ENCODE data around the gene LY6G5C.

Gene LY6G5C

GRCh38 chr6:31680226-31681134 lies at the start of gene LY6G5C:
Gene LY6G5C, minus strand, starts transcription at chr6:31681067. Its CDS starts 694 bp downstream, at chr6:31680373.
- in situ Hi-C loops (cut with HindIII; ENCODE audit: low sequenced_read_pairs): no loop called here

DNA sequence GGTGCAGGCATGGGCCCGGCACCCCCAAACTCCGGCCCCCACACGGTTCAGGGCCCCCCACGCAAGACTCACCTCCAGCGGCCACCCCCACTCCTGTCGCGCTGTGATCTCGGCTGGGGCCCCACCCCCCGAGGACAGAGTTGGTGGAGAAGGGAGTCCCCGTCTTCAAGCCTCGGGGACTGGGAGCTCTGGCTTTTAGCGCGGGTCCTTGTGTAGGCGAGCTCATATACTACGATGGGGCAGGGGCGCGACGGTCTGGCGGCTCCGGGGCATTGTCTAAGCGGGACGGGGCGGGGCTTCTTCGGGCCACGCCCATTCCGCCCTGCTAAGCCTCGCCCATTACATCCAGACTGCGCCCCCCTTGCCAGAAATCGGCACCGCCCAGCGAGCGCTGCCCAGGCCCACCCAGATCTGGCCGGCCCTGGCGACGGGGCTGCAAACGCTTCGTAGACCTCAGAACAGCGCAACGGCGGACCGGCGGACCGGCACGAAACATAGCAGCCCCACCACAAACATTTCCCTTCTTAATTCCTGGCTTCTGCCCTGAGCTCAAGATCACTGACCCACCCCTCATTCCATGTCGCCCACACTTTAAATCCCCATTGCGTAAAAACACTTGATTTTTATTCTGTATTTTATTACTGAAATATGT lies 49.2 kb upstream of the LY6G5C start:
- in situ Hi-C loops (cut with HindIII; ENCODE audit: low sequenced_read_pairs): loop anchor here (5.0 kb wide), 1 partner anchor 38 kb away; no protein-coding TSS in a partner anchor

- in situ Hi-C loops (cut with HindIII; ENCODE audit: low sequenced_read_pairs): no loop called here
Observed at GRCh38 chr6:31729515-31729978, 48.7 kb upstream of the LY6G5C start.

- in situ Hi-C loops (cut with HindIII; ENCODE audit: low sequenced_read_pairs): no loop called here
Observed at GRCh38 chr6:31728767-31729514, 48.1 kb upstream of the LY6G5C start, which contains the start of gene DDAH2. Gene DDAH2, minus strand, starts transcription at chr6:31729299. Its CDS starts 138 bp downstream, at chr6:31729161.

DNA sequence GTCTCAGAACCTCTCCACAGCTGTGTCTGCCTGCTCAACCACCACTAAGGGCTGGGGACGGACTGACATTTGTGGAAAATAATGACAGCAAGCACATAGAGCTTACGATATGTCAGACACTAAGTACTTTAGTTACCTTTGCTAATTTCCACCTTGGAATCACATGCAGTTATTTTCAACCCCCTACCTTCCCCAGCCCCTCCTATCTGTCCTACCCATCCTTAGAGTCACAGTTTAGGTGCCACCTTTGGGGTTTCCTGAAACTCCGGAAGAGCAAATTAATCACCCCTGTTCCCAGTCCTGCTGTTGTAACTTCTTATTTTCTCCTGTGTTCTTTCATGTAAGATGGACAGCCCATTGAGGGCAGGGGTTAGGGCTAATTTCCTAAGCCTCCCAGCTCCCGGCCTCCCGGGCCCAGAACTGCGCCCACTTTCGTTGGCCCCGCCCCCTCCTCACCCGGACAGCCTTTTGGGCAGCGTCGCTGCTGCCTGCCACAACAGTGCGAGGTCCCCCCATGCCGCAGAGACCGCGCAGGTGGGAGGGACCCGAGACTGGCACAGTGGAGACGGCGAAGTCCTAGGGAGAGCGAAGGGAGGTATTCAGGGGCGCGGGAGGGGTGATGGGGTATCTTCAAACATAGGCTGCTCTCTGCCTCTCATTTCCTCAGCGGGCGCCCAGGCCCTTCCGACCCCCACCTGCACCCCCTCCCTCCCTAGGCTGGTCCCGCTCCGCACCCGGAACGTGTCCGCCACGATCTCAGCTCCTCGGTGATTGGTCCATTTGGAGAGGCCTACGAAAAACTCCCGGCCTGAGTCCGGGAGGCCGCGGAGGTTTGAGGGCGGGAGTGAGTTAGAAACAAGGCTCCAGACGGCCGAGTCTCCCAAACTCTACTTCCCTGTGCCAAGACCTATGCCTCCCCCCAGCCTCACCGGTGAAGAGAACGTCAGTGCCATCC lies 47.1 kb upstream of the LY6G5C start:
- in situ Hi-C loops (cut with HindIII; ENCODE audit: low sequenced_read_pairs): no loop called here

DNA sequence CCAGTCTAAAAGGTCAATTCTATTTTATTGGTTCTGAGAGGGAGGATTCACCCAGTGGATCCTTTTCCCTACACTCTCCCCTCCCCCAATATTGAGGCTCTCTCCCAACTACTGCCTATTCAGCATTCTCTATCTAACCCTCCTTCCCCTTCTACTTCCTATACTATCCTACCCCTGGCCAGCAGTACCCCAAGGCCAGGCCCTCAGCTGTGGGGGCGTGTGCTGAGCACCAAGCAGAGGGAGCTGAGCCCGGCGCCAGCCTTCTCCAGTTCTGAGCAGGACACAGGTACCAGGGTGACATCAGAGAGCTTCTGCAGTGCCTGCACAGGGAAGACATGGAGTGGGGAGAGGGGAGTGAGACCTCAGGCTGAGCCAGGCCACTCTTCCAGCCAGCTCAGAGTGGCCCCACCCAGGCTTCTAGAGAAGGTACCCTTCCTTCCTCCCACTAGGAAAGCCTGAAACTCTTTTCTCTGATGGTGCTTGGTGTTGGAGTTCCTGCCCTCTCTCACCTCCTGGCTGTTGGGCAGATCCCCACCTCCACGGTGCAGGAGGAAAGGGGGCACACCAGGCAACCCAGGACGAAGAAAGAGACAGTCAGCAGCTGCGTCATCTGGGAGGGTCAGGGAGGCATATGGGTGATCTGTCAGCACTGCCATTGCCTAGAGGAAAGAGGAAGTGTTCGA lies 46.3 kb upstream of the LY6G5C start:
- in situ Hi-C loops (cut with HindIII; ENCODE audit: low sequenced_read_pairs): no loop called here

- in situ Hi-C loops (cut with HindIII; ENCODE audit: low sequenced_read_pairs): no loop called here
Observed at GRCh38 chr6:31725502-31726350, 44.9 kb upstream of the LY6G5C start.

- in situ Hi-C loops (cut with HindIII; ENCODE audit: low sequenced_read_pairs): no loop called here
Observed at GRCh38 chr6:31723980-31724691, 43.3 kb upstream of the LY6G5C start.

DNA sequence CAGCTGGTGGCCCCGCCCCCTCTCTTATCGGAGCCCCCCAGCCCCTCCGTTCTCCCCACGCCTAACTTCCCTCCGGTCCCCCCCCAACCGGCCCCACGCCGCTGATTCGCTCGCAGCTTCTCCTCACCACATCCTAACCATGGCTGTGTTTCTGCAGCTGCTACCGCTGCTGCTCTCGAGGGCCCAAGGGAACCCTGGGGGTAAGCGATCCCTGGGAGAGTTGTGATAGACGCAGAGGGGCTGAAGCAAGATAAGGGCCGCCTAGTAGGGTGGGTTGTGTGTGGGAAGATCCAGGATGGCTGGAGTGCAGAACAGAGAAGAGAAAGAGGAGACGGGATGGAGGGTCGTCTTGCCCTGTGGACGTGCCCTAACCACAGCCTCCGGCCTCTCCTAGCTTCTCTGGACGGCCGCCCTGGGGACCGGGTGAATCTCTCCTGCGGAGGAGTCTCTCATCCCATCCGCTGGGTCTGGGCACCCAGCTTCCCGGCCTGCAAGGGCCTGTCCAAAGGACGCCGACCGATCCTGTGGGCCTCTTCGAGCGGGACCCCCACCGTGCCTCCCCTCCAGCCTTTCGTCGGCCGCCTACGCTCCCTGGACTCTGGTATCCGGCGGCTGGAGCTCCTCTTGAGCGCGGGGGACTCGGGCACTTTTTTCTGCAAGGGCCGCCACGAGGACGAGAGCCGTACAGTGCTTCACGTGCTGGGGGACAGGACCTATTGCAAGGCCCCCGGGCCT lies 42.5 kb upstream of the LY6G5C start, which contains the start of gene MPIG6B:
MPIG6B (plus strand) TSS at position 129 of the 735 bp plus-strand sequence; CDS start at position 140, 11 bp downstream.
- in situ Hi-C loops (cut with HindIII; ENCODE audit: low sequenced_read_pairs): no loop called here

DNA sequence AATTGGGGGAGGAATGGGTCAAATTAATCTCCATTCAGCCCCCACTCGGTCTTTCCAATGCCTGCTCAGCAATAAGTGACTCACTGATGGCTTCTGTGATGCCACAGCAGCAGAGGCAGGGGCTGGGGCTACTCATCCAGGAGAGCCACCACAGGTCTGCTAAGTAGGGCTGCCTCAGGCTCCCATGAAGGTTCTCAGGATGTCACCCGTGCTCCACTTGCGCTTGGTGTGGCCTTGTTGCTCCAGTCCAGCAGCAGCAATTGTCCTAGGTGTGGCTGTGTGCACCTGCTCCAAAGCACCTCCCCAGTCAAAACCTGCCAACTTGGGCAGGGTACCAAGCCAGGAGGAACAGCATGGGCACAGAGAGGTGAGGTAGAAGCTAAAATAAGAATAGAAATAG lies 41.3 kb upstream of the LY6G5C start:
- in situ Hi-C loops (cut with HindIII; ENCODE audit: low sequenced_read_pairs): no loop called here

DNA sequence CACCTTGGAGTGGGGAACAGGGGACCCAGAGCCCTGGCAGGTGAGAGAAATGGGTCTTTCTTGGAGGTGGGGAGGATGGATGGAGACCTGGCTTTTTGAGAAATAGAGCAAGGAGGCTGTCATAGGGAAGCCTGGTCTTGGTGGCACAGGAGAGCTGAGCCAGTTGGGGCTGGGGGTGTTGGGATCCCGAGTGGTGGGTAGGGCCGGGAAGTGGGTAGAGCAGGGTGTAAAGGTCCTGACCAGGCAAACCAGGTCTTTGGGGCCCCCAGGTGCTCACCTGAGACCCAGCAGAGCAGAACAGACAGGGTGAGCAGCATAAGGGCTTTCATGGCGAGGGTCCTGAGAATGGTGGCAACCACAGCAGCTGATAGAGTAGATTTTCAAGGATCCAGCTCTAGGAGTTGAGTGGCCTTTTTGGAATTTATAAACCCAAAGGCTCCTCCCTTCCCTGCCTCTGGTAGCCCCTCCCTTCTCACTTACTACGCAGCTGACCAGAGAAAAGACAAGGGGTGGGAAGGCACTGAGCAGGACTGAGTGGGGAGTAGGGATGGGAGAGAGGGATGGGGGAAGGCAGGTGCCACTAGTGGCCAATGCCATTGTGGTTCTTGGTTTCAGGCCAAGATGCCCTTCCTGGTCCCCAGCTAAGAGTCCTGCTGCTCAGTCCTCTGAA lies 40.6 kb upstream of the LY6G5C start, which contains the start of gene LY6G6C:
LY6G6C (minus strand) TSS at position 396 of the 670 bp plus-strand sequence; CDS start at position 329, 67 bp downstream.
- in situ Hi-C loops (cut with HindIII; ENCODE audit: low sequenced_read_pairs): no loop called here

GRCh38 chr6:31720196-31720770 lies 39.4 kb upstream of the LY6G5C start:
- in situ Hi-C loops (cut with HindIII; ENCODE audit: low sequenced_read_pairs): no loop called here

GRCh38 chr6:31719001-31719400 lies 38.1 kb upstream of the LY6G5C start:
- in situ Hi-C loops (cut with HindIII; ENCODE audit: low sequenced_read_pairs): no loop called here

- in situ Hi-C loops (cut with HindIII; ENCODE audit: low sequenced_read_pairs): no loop called here
Observed at GRCh38 chr6:31718265-31718664, 37.4 kb upstream of the LY6G5C start.

DNA sequence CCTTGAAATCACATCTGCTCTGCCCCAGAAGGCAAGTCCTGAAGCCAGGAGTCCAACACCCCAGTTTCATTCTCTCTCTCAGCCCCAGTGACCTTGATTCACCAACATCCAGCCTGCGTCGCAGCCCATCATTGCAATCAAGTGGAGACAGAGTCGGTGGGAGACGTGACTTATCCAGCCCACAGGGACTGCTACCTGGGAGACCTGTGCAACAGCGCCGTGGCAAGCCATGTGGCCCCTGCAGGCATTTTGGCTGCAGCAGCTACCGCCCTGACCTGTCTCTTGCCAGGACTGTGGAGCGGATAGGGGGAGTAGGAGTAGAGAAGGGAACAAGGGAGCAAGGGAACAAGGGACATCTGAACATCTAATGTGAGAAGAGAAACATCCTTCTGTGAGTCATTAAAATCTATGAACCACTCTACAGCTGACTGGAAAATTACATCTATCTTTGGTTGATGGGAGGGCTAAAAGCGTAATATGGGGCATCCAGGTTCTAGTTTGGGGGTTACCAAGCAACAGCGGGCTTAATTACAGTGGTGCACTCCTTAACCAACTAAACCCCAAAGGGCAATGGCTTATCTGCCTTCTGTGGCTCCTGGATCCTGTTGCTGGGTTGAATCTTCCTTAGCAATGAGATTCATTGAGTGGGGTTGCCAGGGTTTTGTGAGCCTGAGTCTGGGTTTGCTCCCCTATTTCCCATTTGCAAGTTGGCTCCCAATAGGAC lies 36.8 kb upstream of the LY6G5C start:
- in situ Hi-C loops (cut with HindIII; ENCODE audit: low sequenced_read_pairs): no loop called here
